Activated T-cell treated with anti-CD3 and anti-CD28 coated beads, Interleukin-2, amount 50 U/mL, for 4 hours (primary cell): ENCODE results near the gene LRRFIP1. TPM values are rescaled to one million over a fixed set of nuclear protein-coding genes. Genes with fewer than 3 reads are reported as not detected.

Experiments
- ATAC-seq, 2 donors: fragments of 200-7000 bp; cut with Tn5 transposase; one replicate each; pipeline ENCODE4 v1.10.0; 2021
- DNase-seq: peaks from one replicate; pipeline ENCODE4 v3.0.0-alpha.2; 2020
- H3K27me3 Mint-ChIP-seq: one replicate; pipeline ENCODE4 v1.8.0; 2021; ENCODE audit warnings: low read depth, mixed read lengths
- H3K36me3 Mint-ChIP-seq: one replicate; pipeline ENCODE4 v1.8.0; 2022; ENCODE audit warnings: mixed read lengths; ENCODE audit not compliant: insufficient read depth
- H3K4me1 Mint-ChIP-seq: one replicate; pipeline ENCODE4 v1.8.0; 2021; ENCODE audit warnings: low read depth, mixed read lengths
- H3K4me3 Mint-ChIP-seq: one replicate; pipeline ENCODE4 v1.8.0; 2021; ENCODE audit warnings: mild to moderate bottlenecking, moderate library complexity, mixed read lengths
- H3K9me3 Mint-ChIP-seq: one replicate; pipeline ENCODE4 v1.8.0; 2021; ENCODE audit warnings: mixed read lengths
- total RNA-seq, 3 donors: library from RNA; stranded (reverse); gene quantifications; one replicate each; pipeline ENCODE4 v1.2.1, GENCODE V29; 2021

LRRFIP1 gene
- total RNA-seq, 3 donors from 2014 or later = 160 to 203 (median 169) TPM

DNA sequence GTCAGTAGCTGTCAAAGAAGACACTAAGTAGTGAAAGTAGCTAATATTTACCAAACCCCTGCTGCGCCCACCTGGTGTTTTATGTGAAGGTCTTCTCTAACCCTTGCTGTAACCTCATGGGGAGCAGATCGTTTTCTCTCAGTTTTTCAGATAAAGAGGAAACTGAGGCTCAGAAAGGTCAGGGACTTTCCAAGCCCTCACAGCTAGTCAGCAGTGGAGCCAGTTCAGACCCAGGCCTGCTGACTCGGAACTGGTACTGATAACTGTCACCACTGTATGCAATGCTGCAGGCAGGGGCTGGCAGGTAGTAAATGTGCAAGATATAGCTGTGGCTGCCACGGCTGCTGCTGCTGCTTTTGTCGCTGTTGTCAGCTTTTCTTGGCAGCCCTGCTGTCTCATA lies 69.1 kb downstream of the LRRFIP1 start:
- H3K27me3 Mint-ChIP-seq = no peaks in the 10 kb centered on the region
- peak overlapping the region; percentile 66 for H3K4me3 Mint-ChIP-seq
- ATAC-seq (no peak), DNase-seq (no peak)
- H3K4me1 Mint-ChIP-seq = peaks cover 80% of the 10 kb centered on the region
- no peaks in the 10 kb centered on the region for H3K9me3 Mint-ChIP-seq
- peaks cover 8% of the 10 kb centered on the region for H3K36me3 Mint-ChIP-seq

DNA sequence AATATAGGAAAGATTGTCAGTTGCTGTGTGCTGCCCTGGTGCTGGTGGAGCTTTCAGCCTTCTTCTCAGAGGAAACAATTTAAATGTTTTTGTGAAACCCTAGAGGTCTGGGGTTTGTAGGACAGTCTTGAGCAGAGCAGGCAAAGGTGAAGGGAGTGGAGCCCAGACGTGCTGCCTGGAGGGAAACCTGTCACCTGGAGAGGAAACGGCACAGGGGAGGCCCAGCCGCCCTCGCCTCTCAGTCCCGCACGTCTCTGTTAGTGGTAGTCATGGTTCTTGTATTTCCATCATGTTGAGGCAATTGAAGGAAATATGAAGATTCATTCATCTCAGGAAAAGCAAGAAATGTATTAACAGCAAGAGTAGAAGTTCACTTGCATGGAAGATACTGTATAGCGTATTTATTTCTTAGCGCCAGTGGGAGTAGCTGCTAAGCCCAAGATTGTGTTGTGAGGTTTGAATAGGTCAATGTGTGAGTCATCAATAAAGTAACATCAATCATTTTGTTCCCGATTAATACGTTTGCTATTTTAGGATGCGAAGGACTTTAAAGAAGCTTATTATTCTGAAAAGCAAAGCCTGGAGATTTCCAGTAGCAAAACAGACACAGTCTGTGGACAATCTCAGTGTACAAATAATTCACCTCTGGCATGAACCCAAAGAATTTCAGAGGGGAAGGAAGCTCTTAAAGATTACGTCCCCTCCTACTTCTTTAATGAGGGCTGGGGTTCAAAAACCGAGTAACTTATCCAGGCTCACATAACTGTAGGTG lies 70.4 kb downstream of the LRRFIP1 start:
- Mint-ChIP-seq H3K4me1 (peaks cover 94% of the 10 kb centered on the region), H3K9me3 (no peaks in the 10 kb centered on the region), H3K36me3 (peaks cover 8% of the 10 kb centered on the region), H3K4me3 (peak overlapping the region; percentile 66), H3K27me3 (no peaks in the 10 kb centered on the region)
- ATAC-seq (peak; percentile 7 to 8), DNase-seq (no peak)

DNA sequence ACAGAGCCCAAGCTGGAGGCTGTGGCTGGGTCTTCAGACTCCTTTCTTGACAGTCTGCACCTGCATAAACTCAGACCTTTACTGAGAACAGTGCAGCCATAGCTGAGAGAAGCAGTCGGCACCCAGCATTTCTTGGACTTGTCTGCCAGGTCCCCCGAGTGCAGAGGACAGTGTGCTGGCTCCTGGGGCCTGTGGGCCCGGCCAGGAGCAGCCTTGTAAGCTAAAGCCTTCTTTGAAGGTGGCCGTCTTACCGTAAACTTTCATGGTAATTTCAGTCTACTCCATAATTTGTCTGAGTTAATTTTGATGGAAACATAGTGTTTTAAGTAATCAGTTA lies 70.9 kb downstream of the LRRFIP1 start:
- H3K36me3 Mint-ChIP-seq = peaks cover 7% of the 10 kb centered on the region
- ATAC-seq (no peak), DNase-seq (no peak)
- H3K27me3 Mint-ChIP-seq = no peaks in the 10 kb centered on the region
- H3K9me3 Mint-ChIP-seq = no peaks in the 10 kb centered on the region
- H3K4me1 Mint-ChIP-seq = peaks cover 96% of the 10 kb centered on the region
- H3K4me3 Mint-ChIP-seq = peak overlapping the region; percentile 66

DNA sequence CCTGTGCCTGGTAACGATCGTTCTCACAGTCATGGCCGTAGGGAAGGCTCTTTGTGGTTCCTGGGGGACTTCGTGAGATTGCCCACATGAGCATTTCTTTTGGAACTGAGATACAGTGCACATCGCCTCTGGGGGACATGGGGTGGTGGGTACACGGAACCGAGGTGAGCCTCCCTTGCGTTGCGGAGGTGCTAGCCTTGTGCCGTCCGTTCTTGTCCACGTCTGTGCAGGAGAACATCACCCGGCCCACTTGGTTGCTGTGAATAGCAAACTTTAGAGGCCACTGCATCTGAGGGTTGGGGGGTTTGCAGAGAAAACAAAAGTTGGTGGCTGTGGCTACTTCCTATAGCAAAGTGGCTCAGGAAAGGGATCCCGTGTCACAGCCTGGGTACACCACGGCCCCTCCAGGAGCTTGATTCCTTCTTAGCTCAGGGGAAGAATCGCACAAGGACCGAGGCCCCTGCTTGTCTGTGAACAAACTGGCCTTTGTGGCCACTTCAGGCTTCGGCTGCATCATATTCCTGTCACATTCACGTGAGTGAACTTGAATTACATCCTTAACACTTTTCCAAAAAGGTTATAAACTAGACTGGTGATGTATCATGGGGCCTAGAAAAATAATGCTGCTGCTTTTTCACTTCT lies 72.6 kb downstream of the LRRFIP1 start:
- H3K36me3 Mint-ChIP-seq = peaks cover 6% of the 10 kb centered on the region
- no peaks in the 10 kb centered on the region for H3K9me3 Mint-ChIP-seq
- no peaks in the 10 kb centered on the region for H3K27me3 Mint-ChIP-seq
- H3K4me3 Mint-ChIP-seq = peak overlapping the region; percentile 79
- DNase-seq (no peak), ATAC-seq (no peak)
- peaks cover 97% of the 10 kb centered on the region for H3K4me1 Mint-ChIP-seq

DNA sequence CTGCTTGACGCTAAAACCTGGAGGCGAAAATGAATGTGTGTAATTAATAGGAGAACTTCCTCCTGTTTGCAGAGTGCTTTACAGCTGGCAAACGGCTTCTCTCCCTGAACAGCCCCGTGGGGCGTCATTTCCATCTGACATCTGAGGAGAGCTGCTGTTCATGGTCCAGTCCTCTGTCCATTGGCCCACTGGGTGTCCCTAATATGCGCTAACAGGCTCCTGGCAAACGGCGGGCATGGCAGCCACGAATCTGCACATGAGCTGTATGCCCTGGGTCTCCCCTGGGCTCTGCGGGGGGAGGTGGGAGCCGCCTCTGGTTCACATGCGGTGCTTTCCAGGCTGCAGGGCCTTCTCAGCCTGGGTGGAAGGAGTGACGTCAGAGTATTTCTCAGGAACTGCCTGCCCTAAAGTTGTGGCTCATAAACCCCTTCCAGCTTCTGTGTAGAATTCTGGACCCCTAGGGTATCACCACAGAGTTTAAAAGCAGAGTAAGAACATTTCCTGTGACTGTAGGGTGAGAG lies 73.2 kb downstream of the LRRFIP1 start:
- no peaks in the 10 kb centered on the region for H3K27me3 Mint-ChIP-seq
- ATAC-seq = peak; percentile 78 to 84
- H3K36me3 Mint-ChIP-seq = peaks cover 6% of the 10 kb centered on the region
- H3K4me1 Mint-ChIP-seq = peaks cover 97% of the 10 kb centered on the region
- peak overlapping the region; percentile 79 for H3K4me3 Mint-ChIP-seq
- DNase-seq = peak; percentile 83
- no peaks in the 10 kb centered on the region for H3K9me3 Mint-ChIP-seq

DNA sequence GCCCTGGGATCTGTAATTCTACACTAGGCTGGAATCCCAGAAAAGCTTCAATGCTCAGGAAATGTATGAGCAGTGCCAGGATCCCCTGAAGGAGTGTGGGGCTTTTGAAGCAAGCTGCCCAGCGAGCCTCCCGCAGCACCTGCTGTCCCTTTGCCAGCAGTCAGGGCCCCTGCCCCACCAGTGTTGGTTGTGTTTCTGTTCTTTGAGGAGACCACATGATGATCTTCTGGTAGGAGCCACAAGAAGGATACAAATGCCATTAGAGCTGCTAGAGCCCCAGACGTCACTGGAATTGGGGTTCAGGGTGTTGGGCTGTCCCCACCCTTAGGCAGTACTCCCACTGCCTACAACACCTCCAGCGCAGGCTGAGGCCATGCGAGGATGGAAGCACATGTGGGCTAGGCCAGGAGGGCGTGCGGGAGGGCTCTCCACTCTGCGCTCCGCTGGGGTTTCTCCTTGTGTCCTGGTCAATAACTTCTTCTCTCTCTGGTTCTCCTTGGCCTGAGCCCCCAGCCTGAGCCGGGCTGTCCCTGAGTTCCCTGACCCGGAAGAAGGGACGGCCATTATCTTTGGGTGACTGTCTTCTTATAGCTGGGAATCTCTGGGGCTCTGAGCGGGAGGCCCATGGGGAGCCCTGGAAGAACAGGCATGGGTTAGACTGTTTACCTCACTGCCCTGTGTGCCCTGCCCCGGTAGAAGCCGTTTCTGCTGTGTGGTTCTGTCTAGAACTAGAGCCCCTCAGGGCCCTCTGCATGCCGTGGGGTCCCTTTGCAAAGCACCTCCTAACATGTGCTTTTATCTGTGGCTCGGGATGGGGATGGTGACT lies 73.9 kb downstream of the LRRFIP1 start:
- Mint-ChIP-seq H3K27me3 (no peaks in the 10 kb centered on the region), H3K36me3 (peaks cover 6% of the 10 kb centered on the region), H3K9me3 (no peaks in the 10 kb centered on the region), H3K4me1 (peaks cover 94% of the 10 kb centered on the region), H3K4me3 (peak overlapping the region; percentile 79)
- ATAC-seq (peak; percentile 3 to 9), DNase-seq (no peak)

DNA sequence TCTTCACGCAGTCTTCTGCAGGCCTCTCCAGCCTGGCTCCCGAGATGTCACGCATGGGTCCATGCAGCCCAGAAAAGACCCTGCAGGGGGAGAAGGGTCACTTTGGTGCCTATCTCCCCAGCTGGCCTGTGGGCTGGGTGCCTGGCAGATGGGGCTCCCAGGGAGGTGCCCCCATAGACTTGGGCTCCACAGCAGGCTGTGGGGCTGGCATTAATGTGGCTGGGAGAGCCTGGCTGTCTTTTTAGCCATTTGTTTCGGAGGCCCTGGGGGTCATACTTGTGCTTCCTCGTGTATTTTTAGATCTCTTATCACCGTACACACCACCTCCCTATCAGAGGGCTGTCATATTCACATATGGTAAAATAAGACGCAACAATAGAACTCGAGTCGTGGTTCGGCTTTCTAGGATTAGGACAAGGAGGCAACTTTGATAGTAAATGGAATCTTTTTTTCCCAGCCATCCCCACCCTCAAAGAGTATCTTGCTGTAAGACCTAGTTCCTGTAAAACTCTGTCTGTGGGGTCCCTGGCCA lies 74.5 kb downstream of the LRRFIP1 start:
- H3K27me3 Mint-ChIP-seq = no peaks in the 10 kb centered on the region
- no peak for ATAC-seq
- H3K4me1 Mint-ChIP-seq = peaks cover 94% of the 10 kb centered on the region
- H3K4me3 Mint-ChIP-seq = peak overlapping the region; percentile 79
- no peaks in the 10 kb centered on the region for H3K9me3 Mint-ChIP-seq
- no peak for DNase-seq
- H3K36me3 Mint-ChIP-seq = peaks cover 6% of the 10 kb centered on the region

DNA sequence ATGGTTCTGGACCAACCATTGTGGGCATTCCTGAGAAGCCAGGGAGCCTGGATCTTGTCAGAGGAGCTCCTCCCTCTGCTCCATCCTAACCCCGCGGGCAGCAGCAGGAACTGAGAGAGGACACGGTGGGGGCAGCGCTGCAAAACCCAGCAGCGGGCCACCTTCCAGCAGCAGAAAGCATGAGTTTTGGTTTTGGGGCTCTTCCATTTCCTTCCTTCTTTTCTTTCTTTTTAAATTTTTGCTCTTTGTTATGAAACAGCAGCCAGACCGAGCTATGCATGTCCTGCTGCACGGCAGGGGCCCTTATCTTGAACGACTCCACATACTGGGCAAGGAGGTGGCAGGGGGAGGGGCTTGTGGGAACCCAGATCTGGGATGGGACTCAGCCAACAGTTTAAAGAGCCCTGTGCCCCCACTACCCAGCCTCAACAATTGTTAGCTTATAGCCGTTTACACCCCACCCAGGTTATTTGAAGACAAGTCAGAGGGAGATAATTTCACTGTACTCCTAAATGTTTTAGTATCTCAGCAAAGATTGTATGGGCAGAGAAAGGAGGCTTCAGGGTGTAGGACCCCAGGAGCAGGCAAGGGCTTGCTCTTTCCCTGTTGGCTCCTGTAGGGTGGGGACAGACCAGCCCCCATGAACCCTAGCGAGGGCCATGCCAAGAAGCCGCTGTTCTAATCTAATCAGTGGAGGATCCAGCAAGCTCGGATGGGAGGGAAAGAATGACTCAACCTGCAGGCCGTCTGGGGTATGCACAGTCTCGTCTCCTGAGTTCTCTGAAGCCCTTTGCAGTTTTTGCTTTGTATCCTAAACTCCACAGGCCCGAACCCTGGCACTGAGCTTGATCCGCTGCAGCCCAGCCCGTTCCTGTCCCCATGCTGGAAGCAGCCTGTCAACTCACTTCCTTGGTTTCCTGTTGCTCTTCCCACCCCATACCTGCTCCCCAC lies 75.3 kb downstream of the LRRFIP1 start:
- H3K36me3 Mint-ChIP-seq = peaks cover 6% of the 10 kb centered on the region
- peak; percentile 45 to 51 for ATAC-seq
- no peaks in the 10 kb centered on the region for H3K27me3 Mint-ChIP-seq
- peak; percentile 54 for DNase-seq
- H3K4me1 Mint-ChIP-seq = peaks cover 94% of the 10 kb centered on the region
- H3K9me3 Mint-ChIP-seq = no peaks in the 10 kb centered on the region
- peak overlapping the region; percentile 79 for H3K4me3 Mint-ChIP-seq

DNA sequence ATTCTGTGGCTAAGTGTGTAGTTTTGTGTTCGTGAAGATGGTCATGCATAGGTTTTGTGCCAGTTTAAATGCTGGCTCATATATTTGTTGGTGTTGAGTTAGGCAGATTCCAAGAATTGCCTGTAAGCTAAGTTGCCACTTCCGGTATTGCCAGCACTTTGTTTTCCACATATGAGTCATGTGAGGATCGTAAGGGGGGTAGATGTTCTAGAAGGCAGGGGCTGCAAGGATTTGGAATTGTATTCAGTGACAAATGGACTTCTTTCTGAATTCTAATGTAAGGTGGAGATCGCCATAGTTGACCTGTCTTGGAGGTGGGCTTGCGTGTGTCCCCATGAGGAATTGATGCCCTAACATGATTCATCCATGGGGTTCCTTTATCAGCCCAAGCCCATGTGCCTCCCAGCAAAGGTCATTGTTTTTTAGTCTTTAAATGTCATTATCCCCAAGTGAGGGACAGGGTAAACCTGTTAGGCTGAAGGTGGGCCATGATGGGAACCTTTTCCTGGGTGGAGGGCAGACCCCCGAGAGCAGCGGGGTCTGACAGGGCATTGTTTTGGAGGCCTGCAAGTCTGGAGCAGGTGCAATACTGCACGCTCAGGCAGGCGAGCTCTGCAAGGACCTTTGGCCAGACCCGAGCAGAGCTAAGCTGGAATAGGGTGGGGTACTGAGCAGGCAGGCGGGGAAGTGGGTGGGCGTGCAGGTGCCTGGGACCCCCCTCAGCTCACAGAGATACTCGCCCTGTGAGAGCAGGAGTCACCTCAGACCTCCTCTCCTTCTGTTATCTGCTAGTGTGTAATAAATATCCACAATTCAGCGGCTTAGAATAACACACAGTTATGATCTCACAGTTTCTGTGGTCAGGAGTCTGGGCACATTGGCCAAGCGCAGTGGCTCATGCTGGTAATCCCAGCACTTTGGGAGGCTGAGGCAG lies 77.4 kb downstream of the LRRFIP1 start:
- no peak for DNase-seq
- ATAC-seq = no peak
- Mint-ChIP-seq H3K27me3 (no peaks in the 10 kb centered on the region), H3K4me3 (peak overlapping the region; percentile 79), H3K9me3 (no peaks in the 10 kb centered on the region), H3K4me1 (peaks cover 86% of the 10 kb centered on the region), H3K36me3 (peaks cover 12% of the 10 kb centered on the region)

DNA sequence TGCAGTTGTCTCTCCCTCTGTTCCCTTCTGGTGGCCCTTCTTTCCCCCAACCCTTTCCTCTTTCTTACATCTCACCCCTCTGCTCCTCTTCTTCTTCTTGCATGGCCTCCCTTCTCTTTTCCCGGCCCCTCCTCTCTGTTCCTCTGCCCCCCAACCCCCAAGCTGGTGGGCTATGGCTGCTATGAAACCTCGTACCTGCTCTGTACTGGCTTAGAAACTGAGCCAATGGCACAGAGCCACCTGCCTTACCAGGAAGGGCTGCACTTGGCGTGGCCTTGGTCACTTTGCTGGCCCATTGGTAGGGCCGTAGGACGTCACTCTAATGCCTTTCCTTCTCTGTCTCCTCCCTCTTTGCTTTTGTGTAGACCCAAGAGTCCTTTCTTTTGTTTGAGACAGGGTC lies 78.9 kb downstream of the LRRFIP1 start:
- no peak for DNase-seq
- H3K27me3 Mint-ChIP-seq = no peaks in the 10 kb centered on the region
- H3K36me3 Mint-ChIP-seq = peaks cover 11% of the 10 kb centered on the region
- H3K9me3 Mint-ChIP-seq = no peaks in the 10 kb centered on the region
- no peak overlapping the region for H3K4me3 Mint-ChIP-seq
- ATAC-seq = no peak
- H3K4me1 Mint-ChIP-seq = peaks cover 74% of the 10 kb centered on the region

DNA sequence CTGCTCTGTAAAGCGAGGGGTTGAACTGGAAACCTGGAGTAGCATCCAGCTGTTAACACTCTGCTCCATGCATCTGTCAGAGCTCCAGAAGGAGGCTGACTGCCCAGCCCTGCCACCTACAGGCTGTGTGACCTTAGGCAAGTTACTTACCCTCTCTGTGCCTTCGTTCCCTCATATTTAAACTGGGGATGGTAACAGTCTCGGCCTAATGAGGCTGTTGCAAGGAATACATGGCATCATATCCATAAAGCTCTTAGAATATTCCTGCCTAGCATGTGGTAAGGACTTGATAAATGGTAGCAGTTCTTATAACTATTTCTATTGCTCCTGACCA lies 80.6 kb downstream of the LRRFIP1 start:
- H3K4me3 Mint-ChIP-seq = no peak overlapping the region
- no peak for ATAC-seq
- H3K9me3 Mint-ChIP-seq = no peaks in the 10 kb centered on the region
- H3K4me1 Mint-ChIP-seq = peaks cover 67% of the 10 kb centered on the region
- H3K36me3 Mint-ChIP-seq = peaks cover 16% of the 10 kb centered on the region
- no peak for DNase-seq
- no peaks in the 10 kb centered on the region for H3K27me3 Mint-ChIP-seq

DNA sequence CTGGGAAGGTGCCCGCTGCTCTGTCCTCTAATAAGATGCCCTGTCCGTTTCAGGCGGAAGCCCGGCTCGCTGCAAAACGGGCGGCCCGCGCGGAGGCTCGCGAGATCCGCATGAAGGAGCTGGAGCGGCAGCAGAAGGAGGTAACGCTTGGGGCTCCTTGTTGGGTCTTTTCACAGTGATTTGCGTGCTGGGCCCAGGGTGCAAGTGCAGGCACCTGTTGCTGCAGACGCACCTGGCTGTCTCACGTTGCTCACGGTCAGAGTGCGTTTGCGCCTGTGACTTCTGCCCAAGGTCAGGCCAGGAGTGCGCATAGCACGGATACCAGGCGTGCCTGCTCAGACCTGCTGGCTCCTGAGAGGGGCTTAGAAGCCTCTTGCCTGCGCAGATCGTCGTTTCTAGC lies 81.1 kb downstream of the LRRFIP1 start:
- no peak overlapping the region for H3K4me3 Mint-ChIP-seq
- H3K36me3 Mint-ChIP-seq = peaks cover 16% of the 10 kb centered on the region
- no peak for DNase-seq
- peaks cover 67% of the 10 kb centered on the region for H3K4me1 Mint-ChIP-seq
- no peaks in the 10 kb centered on the region for H3K9me3 Mint-ChIP-seq
- H3K27me3 Mint-ChIP-seq = no peaks in the 10 kb centered on the region
- ATAC-seq = no peak

DNA sequence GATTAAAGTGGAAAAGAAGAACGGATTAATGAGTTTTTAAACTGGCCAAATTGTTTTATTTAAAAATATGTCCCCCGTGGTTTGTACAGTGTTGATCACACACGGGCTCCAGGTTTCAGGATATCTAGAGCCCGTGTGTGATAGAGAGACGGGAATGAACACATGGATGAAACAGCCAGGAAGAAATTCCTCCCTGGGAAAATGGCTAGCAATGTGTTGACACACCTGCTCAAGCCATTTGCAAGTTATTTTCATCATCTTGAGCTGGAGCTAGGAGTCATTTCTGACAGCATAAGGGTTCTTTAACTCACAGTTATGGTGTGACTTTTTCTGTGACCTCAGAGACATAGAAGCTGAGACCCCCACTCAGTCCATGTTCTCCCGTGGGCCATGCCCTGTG lies 81.6 kb downstream of the LRRFIP1 start:
- H3K36me3 Mint-ChIP-seq = peaks cover 16% of the 10 kb centered on the region
- no peaks in the 10 kb centered on the region for H3K27me3 Mint-ChIP-seq
- no peaks in the 10 kb centered on the region for H3K9me3 Mint-ChIP-seq
- peaks cover 66% of the 10 kb centered on the region for H3K4me1 Mint-ChIP-seq
- DNase-seq (no peak), ATAC-seq (no peak)
- H3K4me3 Mint-ChIP-seq = no peak overlapping the region
